Thymus (tissue), 11 donors: ENCODE measurements around the gene IFITM5. TPM values are rescaled to one million over a fixed set of nuclear protein-coding genes. Genes with fewer than 3 reads are reported as not detected.

Experiments
- DNase-seq, 9 donors: peaks; one replicate each; pipeline ENCODE4 v3.0.0-alpha.2; 2013; ENCODE audit warnings: low spot score in 9 of 9, low read depth in 6 of 9, missing footprints in 1 of 9
- H3K27ac ChIP-seq, 2 donors: one replicate each; pipeline ENCODE4 v1.5.1; 2013; ENCODE audit warnings: control low read depth in 1 of 2, low read depth in 1 of 2, low read length in 1 of 2, mild to moderate bottlenecking in 1 of 2, moderate library complexity in 1 of 2
- H3K27me3 ChIP-seq, 2 donors: one replicate each; pipeline ENCODE4 v1.5.1; 2013; ENCODE audit warnings: low read length in 1 of 2; ENCODE audit not compliant: control insufficient read depth in 2 of 2, insufficient read depth in 1 of 2
- H3K36me3 ChIP-seq, 2 donors: one replicate each; pipeline ENCODE4 v1.5.1; 2013; ENCODE audit warnings: low read length in 1 of 2, mild to moderate bottlenecking in 1 of 2, moderate library complexity in 1 of 2; ENCODE audit not compliant: control insufficient read depth in 2 of 2, insufficient read depth in 2 of 2
- H3K4me1 ChIP-seq, 2 donors: one replicate each; pipeline ENCODE4 v1.5.1; 2013; ENCODE audit warnings: low read length in 2 of 2; ENCODE audit not compliant: control insufficient read depth in 2 of 2, insufficient read depth in 2 of 2
- H3K4me3 ChIP-seq, 2 donors: one replicate each; pipeline ENCODE4 v1.5.1; 2013; ENCODE audit warnings: low read length in 2 of 2, control low read depth in 1 of 2, mild to moderate bottlenecking in 1 of 2
- H3K9me3 ChIP-seq, 2 donors: one replicate each; pipeline ENCODE4 v1.5.1; 2013; ENCODE audit warnings: low read length in 1 of 2, mild to moderate bottlenecking in 1 of 2; ENCODE audit not compliant: control insufficient read depth in 2 of 2, insufficient read depth in 1 of 2
- WGBS: extraction: QIAGEN DNeasy Blood & Tissue Kit; methylation state at CpG from one replicate; pipeline ENCODE4 v1.1.7; 2013; 5-methylcytosine and 5-hydroxymethylcytosine counted together
- polyA plus RNA-seq: library from polyadenylated mRNA; stranded (reverse); fragments of 200-250 nt; gene quantifications from one replicate; pipeline ENCODE4 v1.2.3, GENCODE V29; 2013
- total RNA-seq: library from RNA; stranded (reverse); fragments of 120-200 nt; gene quantifications from one replicate; pipeline ENCODE4 v1.2.4, GENCODE V29; 2013
- donor health status: healthy.

IFITM5 gene
- total and polyA plus RNA-seq, 2 donors, result 0.25 TPM; not detected in 1

DNA sequence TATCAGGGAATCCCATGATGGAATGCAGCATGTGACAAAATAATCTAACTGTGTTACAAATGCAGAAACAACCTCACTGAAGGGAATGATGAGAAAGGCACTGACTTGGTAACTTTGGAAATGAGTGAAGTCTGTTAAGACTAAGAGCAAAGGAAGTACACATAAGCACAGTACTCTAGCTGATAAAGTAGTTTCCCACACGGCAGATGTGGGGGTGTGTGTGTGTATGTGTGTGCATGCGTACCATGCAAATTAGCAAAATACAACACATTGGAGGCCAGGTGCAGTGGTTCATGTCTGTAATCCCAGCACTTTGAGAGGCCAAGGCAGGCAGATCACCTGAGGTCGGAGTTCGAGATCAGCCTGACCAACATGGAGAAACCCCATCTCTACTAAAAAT is 37.7 kb downstream of the IFITM5 start:
- H3K4me1 ChIP-seq, result peaks cover 0 to 3% of the 10 kb centered on the region in 2 donors
- H3K4me3 ChIP-seq, result no peak overlapping the region
- H3K9me3 ChIP-seq, result peaks cover 0 to 9% of the 10 kb centered on the region in 2 donors
- no peak for DNase-seq
- no peak overlapping the region for H3K27ac ChIP-seq
- 97% methylated on average over 4 of the region's 4 CpGs for WGBS
- H3K27me3 ChIP-seq, result peaks cover 0 to 2% of the 10 kb centered on the region in 2 donors
- no peaks in the 10 kb centered on the region for H3K36me3 ChIP-seq

DNA sequence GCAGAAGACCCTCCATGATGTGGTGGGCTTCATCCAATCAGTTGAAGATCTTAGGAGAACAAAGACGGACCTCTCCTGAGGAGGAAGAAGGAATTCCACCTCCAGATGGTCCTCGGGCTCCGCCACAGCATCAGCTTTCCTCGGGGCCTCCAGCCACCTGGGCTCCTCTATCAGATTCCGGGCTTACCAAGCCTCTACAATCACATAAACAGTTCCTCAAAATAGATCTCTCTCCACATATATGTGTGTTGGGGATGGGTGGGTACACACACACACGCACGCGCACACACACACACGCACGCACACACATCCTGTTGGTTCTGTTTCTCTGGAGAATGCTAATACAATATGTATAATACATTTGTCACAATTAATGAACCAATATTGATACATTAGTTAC is 39.9 kb downstream of the IFITM5 start:
- Histone ChIP-seq H3K4me1 (peaks cover 0 to 3% of the 10 kb centered on the region in 2 donors), H3K27ac (no peak overlapping the region), H3K9me3 (no peaks in the 10 kb centered on the region), H3K27me3 (peaks cover 0 to 2% of the 10 kb centered on the region in 2 donors), H3K36me3 (no peaks in the 10 kb centered on the region), H3K4me3 (no peak overlapping the region)
- no peak for DNase-seq
- WGBS, result 38% methylated on average over 10 of the region's 10 CpGs

DNA sequence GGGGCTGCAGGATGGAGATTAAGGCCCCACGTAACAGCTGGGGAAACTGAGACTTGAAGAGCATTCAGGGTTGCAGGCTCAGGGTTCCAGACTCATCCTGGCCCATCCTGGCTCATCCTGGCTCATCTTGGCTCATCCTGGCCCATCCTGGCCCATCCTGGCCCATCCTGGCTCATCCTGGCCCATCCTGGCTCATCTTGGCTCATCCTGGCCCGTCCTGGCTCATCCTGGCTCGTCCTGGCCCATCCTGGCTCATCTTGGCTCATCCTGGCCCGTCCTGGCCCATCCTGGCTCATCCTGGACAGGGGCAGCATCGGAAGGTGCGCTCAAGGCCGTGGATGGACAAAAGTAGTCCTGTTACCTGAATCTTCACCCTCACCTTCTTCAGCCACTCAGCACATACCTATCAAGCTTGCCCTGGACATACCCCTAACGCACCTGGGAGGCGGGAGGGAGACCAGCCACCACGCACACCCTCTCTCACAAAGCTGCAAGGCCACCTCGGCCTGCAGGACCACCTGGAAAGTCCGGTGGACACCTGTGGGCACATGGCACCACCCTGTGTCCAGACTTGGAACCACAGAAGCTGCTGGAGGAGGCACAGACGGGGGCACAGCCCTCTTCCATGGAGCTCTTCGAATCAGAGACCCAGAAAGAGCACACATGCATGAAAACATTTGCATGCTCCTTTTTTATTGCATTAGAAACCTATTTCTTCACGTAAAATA is 41.4 kb downstream of the IFITM5 start:
- Histone ChIP-seq H3K27me3 (peaks cover 0 to 2% of the 10 kb centered on the region in 2 donors), H3K4me3 (no peak overlapping the region), H3K4me1 (peaks cover 0 to 3% of the 10 kb centered on the region in 2 donors), H3K27ac (no peak overlapping the region), H3K9me3 (no peaks in the 10 kb centered on the region), H3K36me3 (peaks cover 8 to 11% of the 10 kb centered on the region in 2 donors)
- WGBS, result 94% methylated on average over 15 of the region's 15 CpGs
- DNase-seq, result no peak

DNA sequence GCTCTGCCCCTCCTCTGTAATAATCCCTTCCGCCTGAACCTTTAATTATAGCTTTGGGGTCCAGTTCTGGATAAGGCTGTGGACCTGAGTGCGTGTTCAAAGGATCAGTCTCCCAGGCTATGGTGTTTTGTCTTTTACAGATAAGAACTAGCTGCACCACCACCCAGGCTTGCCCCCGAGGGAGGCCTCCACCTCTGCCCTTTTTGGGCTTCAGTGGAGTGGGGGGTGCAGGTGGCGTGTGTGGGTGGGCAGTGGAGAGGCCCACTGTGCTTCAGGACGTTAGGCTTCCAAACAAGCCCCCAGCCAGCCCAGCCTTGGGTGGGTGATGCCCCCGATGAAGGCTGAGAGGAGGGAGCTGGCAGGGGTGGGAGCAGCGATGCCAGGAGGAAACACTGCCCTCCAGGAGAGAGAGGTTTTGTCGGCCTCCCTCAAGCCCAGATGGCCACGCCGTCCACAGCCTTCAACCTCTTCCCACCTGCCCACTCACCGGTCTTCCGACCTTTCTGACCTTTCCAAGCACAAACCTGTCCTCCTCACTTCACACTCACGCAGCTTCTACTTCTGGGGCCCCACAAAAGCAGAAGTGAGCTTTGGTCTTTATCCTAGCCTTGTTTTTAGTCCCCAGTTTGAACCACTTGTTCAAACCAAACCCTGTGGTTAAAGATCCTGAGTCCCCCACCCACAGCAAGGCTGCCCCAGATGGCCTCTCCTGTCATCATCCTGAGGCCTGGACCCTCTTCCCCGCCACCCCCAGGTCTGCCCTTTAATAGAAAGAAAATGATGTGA is 42.2 kb downstream of the IFITM5 start:
- peaks cover 0 to 3% of the 10 kb centered on the region in 2 donors for H3K4me1 ChIP-seq
- WGBS, result 76% methylated on average over 14 of the region's 14 CpGs
- H3K36me3 ChIP-seq, result peaks cover 16 to 19% of the 10 kb centered on the region in 2 donors
- no peak for DNase-seq
- H3K27ac ChIP-seq, result no peak overlapping the region
- H3K9me3 ChIP-seq, result no peaks in the 10 kb centered on the region
- H3K4me3 ChIP-seq, result no peak overlapping the region
- peaks cover 0 to 2% of the 10 kb centered on the region in 2 donors for H3K27me3 ChIP-seq

DNA sequence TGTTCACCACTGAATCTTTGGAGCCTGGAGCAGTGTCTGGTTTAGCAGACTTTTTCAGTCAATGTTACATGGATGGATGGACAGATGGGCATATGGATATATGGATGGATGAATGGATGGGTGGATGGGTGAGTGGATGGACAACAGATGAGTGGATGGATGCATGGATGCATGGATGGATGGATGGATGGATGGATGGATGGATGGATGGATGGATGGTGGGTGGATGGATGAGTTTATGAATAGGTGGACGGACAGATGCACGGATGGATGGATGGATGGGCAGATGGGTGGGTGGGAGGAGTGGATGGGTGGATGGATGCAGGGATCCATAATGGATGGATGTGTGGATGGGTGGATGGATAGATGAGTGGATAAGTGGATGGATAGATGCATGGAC is 43.5 kb downstream of the IFITM5 start:
- H3K4me3 ChIP-seq, result no peak overlapping the region
- DNase-seq, result no peak
- no peak overlapping the region for H3K27ac ChIP-seq
- H3K9me3 ChIP-seq, result no peaks in the 10 kb centered on the region
- 96% methylated on average over 2 of the region's 2 CpGs for WGBS
- H3K36me3 ChIP-seq, result peaks cover 30 to 32% of the 10 kb centered on the region in 2 donors
- peaks cover 0 to 7% of the 10 kb centered on the region in 2 donors for H3K4me1 ChIP-seq
- H3K27me3 ChIP-seq, result peaks cover 0 to 2% of the 10 kb centered on the region in 2 donors

GRCh38 chr11:255176-255575 is 44.1 kb downstream of the IFITM5 start:
- peaks cover 36 to 37% of the 10 kb centered on the region in 2 donors for H3K36me3 ChIP-seq
- no peak overlapping the region for H3K4me3 ChIP-seq
- no peaks in the 10 kb centered on the region for H3K9me3 ChIP-seq
- H3K27ac ChIP-seq, result no peak overlapping the region
- no peak for DNase-seq
- peaks cover 0 to 9% of the 10 kb centered on the region in 2 donors for H3K4me1 ChIP-seq
- H3K27me3 ChIP-seq, result peaks cover 0 to 2% of the 10 kb centered on the region in 2 donors
- WGBS, result 85% methylated on average over 3 of the region's 3 CpGs

DNA sequence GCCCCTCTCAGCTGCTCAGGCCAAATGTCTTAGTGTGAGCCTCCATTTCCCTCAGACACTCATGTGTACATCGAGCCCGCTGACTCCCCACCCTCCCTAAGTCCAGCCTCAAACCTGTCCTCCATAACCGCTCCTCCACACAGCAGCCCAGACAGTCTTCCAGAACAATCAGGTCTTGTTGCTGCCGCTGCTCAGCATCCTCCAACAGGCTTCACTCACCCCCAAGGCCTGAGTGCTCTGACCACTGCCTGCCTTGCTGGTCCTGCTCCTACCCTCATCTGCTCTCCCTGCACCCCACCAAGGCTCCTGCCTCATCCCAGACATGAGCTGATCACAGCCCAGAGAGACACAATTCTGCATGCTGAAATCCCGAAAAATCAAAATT is 45.4 kb downstream of the IFITM5 start:
- H3K4me1 ChIP-seq, result peaks cover 0 to 9% of the 10 kb centered on the region in 2 donors
- no peak for DNase-seq
- peaks cover 46 to 47% of the 10 kb centered on the region in 2 donors for H3K36me3 ChIP-seq
- no peaks in the 10 kb centered on the region for H3K9me3 ChIP-seq
- WGBS, result 98% methylated on average over 5 of the region's 5 CpGs
- peaks cover 0 to 2% of the 10 kb centered on the region in 2 donors for H3K27me3 ChIP-seq
- no peak overlapping the region for H3K27ac ChIP-seq
- H3K4me3 ChIP-seq, result no peak overlapping the region

GRCh38 chr11:253160-253885 is 46.0 kb downstream of the IFITM5 start:
- Histone ChIP-seq H3K4me3 (no peak overlapping the region), H3K4me1 (peaks cover 0 to 9% of the 10 kb centered on the region in 2 donors), H3K27ac (no peak overlapping the region), H3K9me3 (no peaks in the 10 kb centered on the region), H3K27me3 (peaks cover 0 to 2% of the 10 kb centered on the region in 2 donors), H3K36me3 (peaks cover 49 to 51% of the 10 kb centered on the region in 2 donors)
- WGBS, result 96% methylated on average over 13 of the region's 13 CpGs
- no peak for DNase-seq
